ENCODE measurements around the gene TP53I13.

Gene TP53I13

DNA sequence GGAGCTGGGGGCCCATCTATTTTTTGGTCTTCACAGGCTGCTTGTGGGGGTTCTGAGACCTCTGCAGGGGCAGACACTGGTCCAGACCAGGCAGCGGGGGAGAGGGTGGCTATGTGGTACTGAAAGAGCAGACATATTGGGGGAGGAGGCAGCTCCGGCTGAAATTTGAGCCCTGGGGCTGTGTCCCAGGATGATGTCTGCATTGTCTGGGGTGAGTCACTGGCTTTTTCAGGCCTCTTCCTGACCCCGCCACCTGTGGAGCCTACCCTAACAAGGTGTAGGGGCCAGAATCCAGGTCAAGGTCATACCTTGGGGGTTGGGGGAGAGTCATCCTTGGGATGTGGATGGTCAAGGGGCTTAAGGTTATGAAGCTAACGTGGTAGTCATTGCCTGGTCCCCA lies 51.8 kb downstream of the TP53I13 start:
- no peaks in the 10 kb centered on the region for H3K79me2 ChIP-seq (ENCODE audit: control insufficient read depth, insufficient read depth, low read length, unreplicated experiment)
- H3K36me3 ChIP-seq (ENCODE audit: insufficient read depth, low read length) = no peaks in the 10 kb centered on the region
- H3K4me3 ChIP-seq (ENCODE audit: low read depth, low read length) = no peak overlapping the region
- H3K4me1 ChIP-seq (ENCODE audit: control insufficient read depth, insufficient read depth, low read length, unreplicated experiment) = peaks cover 21% of the 10 kb centered on the region
- peaks cover 13% of the 10 kb centered on the region for H3K27me3 ChIP-seq (ENCODE audit: insufficient read depth, low read length)
- no peak overlapping the region for H2AFZ ChIP-seq (ENCODE audit: low read length, unreplicated experiment)
- H3K27ac ChIP-seq (ENCODE audit: low read depth, low read length) = no peak overlapping the region

DNA sequence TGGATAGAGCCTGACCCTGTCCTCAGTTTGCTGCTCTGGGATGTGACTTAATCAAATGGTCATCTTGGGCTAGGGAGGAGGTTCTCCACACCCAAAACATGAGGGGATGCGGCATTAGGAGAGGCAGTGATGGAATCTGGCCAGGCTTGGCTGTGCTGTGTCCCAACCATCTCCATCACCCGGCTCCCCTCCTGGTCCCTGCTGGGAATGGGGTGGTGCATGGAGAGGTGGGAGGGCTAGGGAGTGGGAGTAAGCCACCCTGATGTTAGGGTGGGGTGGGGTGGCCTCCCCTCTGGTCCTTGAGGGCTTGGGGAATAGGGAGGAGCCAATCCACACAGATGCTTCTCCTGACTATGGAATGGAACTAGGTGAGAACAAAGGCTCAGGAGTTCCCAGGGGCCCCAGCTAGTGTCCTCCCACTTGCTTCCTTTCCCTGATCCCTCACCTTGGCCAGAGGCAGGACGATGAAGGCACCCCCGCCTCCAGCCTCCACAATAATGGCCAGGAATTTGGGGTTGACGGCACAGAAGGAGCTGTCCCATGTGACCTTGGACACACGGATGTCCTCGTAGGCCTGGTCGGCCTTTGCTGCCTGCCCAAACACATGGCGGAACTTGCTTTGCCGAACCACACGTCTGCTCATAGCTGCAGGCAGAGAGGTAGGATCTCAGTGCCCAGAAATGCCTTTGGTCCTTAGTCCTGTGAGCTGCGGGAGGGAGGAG lies 52.4 kb downstream of the TP53I13 start:
- H3K79me2 ChIP-seq (ENCODE audit: control insufficient read depth, insufficient read depth, low read length, unreplicated experiment) = no peaks in the 10 kb centered on the region
- no peak overlapping the region for H3K4me3 ChIP-seq (ENCODE audit: low read depth, low read length)
- peaks cover 20% of the 10 kb centered on the region for H3K4me1 ChIP-seq (ENCODE audit: control insufficient read depth, insufficient read depth, low read length, unreplicated experiment)
- no peak overlapping the region for H3K27ac ChIP-seq (ENCODE audit: low read depth, low read length)
- peaks cover 12% of the 10 kb centered on the region for H3K27me3 ChIP-seq (ENCODE audit: insufficient read depth, low read length)
- H3K36me3 ChIP-seq (ENCODE audit: insufficient read depth, low read length) = no peaks in the 10 kb centered on the region
- H2AFZ ChIP-seq (ENCODE audit: low read length, unreplicated experiment) = no peak overlapping the region

DNA sequence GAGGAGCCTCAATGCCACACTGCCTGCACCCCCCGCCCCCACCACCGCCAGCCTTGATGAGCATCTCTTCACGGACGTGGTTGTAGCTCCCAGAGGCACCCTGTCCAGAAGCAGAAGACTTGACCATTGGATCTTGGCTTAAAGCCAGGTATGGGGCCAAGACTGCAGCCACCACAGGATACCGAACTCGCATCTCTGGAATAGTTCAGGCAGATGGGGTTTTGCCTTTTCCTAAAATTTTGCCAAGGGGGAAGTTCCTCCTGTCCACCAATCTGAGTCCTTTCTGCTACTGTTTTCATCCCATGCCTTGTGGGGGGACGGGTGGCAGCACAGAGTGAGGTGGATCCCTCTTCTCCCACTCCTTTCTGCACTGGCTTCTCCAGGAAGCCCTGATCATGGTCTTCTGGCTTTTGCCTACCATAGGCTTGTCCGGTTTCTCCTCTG lies 53.3 kb downstream of the TP53I13 start:
- H3K79me2 ChIP-seq (ENCODE audit: control insufficient read depth, insufficient read depth, low read length, unreplicated experiment) = no peaks in the 10 kb centered on the region
- peak overlapping the region; percentile 89 for H3K4me3 ChIP-seq (ENCODE audit: low read depth, low read length)
- H3K27me3 ChIP-seq (ENCODE audit: insufficient read depth, low read length) = peaks cover 4% of the 10 kb centered on the region; the same call in 1 of the 2 replicates
- no peak overlapping the region for H2AFZ ChIP-seq (ENCODE audit: low read length, unreplicated experiment)
- H3K4me1 ChIP-seq (ENCODE audit: control insufficient read depth, insufficient read depth, low read length, unreplicated experiment) = peaks cover 17% of the 10 kb centered on the region
- H3K27ac ChIP-seq (ENCODE audit: low read depth, low read length) = no peak overlapping the region
- no peaks in the 10 kb centered on the region for H3K36me3 ChIP-seq (ENCODE audit: insufficient read depth, low read length)
